ENCODE data around the gene EPHA8. TPM values are rescaled to one million over a fixed set of nuclear protein-coding genes. Genes with fewer than 3 reads are reported as not detected.

Gene EPHA8
- total RNA-seq, 2 experiments from 2014 or later: not detected

- CTCF ChIA-PET: no interaction called here
- H3K4me1 Mint-ChIP-seq: no peaks in the 10 kb centered on the region
- ATAC-seq (no peak), DNase-seq (no peak)
- H3K4me3 Mint-ChIP-seq: no peak overlapping the region
- no peaks in the 10 kb centered on the region for H3K27me3 Mint-ChIP-seq
- H3K9me3 Mint-ChIP-seq (ENCODE audit: low read depth): no peaks in the 10 kb centered on the region
- H3K36me3 Mint-ChIP-seq: peaks cover 3% of the 10 kb centered on the region
- H3K27ac Mint-ChIP-seq: no peak overlapping the region
These were observed 35.6 kb upstream of the EPHA8 start for GRCh38 chr1:22527555-22528296.

GRCh38 chr1:22528451-22528850, 34.8 kb upstream of the EPHA8 start:
- H3K4me1 Mint-ChIP-seq: no peaks in the 10 kb centered on the region
- H3K27me3 Mint-ChIP-seq: no peaks in the 10 kb centered on the region
- no peak for ATAC-seq
- H3K36me3 Mint-ChIP-seq: peaks cover 3% of the 10 kb centered on the region
- no peak overlapping the region for H3K4me3 Mint-ChIP-seq
- no peak overlapping the region for H3K27ac Mint-ChIP-seq
- no peaks in the 10 kb centered on the region for H3K9me3 Mint-ChIP-seq (ENCODE audit: low read depth)
- CTCF ChIA-PET: no interaction called here
- no peak for DNase-seq

GRCh38 chr1:22529901-22530621, 33.2 kb upstream of the EPHA8 start:
- Mint-ChIP-seq H3K4me1 (no peaks in the 10 kb centered on the region), H3K27me3 (no peaks in the 10 kb centered on the region), H3K4me3 (no peak overlapping the region), H3K27ac (no peak overlapping the region), H3K9me3 (ENCODE audit: low read depth) (no peaks in the 10 kb centered on the region), H3K36me3 (no peaks in the 10 kb centered on the region)
- ATAC-seq (no peak), DNase-seq (no peak)
- CTCF ChIA-PET: no interaction called here

GRCh38 chr1:22530715-22531114, 32.6 kb upstream of the EPHA8 start:
- DNase-seq (no peak), ATAC-seq (no peak)
- CTCF ChIA-PET: no interaction called here
- H3K27ac Mint-ChIP-seq: no peak overlapping the region
- no peaks in the 10 kb centered on the region for H3K9me3 Mint-ChIP-seq (ENCODE audit: low read depth)
- H3K4me3 Mint-ChIP-seq: no peak overlapping the region
- no peaks in the 10 kb centered on the region for H3K27me3 Mint-ChIP-seq
- H3K36me3 Mint-ChIP-seq: no peaks in the 10 kb centered on the region
- no peaks in the 10 kb centered on the region for H3K4me1 Mint-ChIP-seq

GRCh38 chr1:22531251-22531650, 32.0 kb upstream of the EPHA8 start:
- Mint-ChIP-seq H3K4me3 (no peak overlapping the region), H3K9me3 (ENCODE audit: low read depth) (no peaks in the 10 kb centered on the region), H3K36me3 (no peaks in the 10 kb centered on the region), H3K27ac (no peak overlapping the region), H3K4me1 (no peaks in the 10 kb centered on the region), H3K27me3 (no peaks in the 10 kb centered on the region)
- no peak for ATAC-seq
- no peak for DNase-seq
- CTCF ChIA-PET: interaction anchor here (0.5 kb wide), 1 partner anchor 97 kb away, joined by 3 read pairs; no protein-coding TSS in a partner anchor

- CTCF ChIA-PET: no interaction called here
- no peak overlapping the region for H3K4me3 Mint-ChIP-seq
- H3K36me3 Mint-ChIP-seq: no peaks in the 10 kb centered on the region
- DNase-seq (no peak), ATAC-seq (no peak)
- no peaks in the 10 kb centered on the region for H3K9me3 Mint-ChIP-seq (ENCODE audit: low read depth)
- no peaks in the 10 kb centered on the region for H3K4me1 Mint-ChIP-seq
- no peaks in the 10 kb centered on the region for H3K27me3 Mint-ChIP-seq
- H3K27ac Mint-ChIP-seq: no peak overlapping the region
These were observed 29.9 kb upstream of the EPHA8 start for GRCh38 chr1:22533244-22533895.

- DNase-seq: no peak
- Mint-ChIP-seq H3K9me3 (ENCODE audit: low read depth) (no peaks in the 10 kb centered on the region), H3K27me3 (no peaks in the 10 kb centered on the region), H3K27ac (no peak overlapping the region), H3K4me1 (peaks cover 7% of the 10 kb centered on the region), H3K4me3 (no peak overlapping the region), H3K36me3 (no peaks in the 10 kb centered on the region)
- no peak for ATAC-seq
- CTCF ChIA-PET: no interaction called here
These were observed 28.3 kb upstream of the EPHA8 start for GRCh38 chr1:22534951-22535350.

- ATAC-seq (no peak), DNase-seq (no peak)
- no peaks in the 10 kb centered on the region for H3K9me3 Mint-ChIP-seq (ENCODE audit: low read depth)
- CTCF ChIA-PET: no interaction called here
- no peaks in the 10 kb centered on the region for H3K36me3 Mint-ChIP-seq
- no peaks in the 10 kb centered on the region for H3K27me3 Mint-ChIP-seq
- H3K4me1 Mint-ChIP-seq: peaks cover 8% of the 10 kb centered on the region
- no peak overlapping the region for H3K4me3 Mint-ChIP-seq
- H3K27ac Mint-ChIP-seq: no peak overlapping the region
These were observed 27.9 kb upstream of the EPHA8 start for GRCh38 chr1:22535399-22535798.

- H3K27ac Mint-ChIP-seq: no peak overlapping the region
- peaks cover 8% of the 10 kb centered on the region for H3K4me1 Mint-ChIP-seq
- no peaks in the 10 kb centered on the region for H3K9me3 Mint-ChIP-seq (ENCODE audit: low read depth)
- DNase-seq (no peak), ATAC-seq (no peak)
- H3K36me3 Mint-ChIP-seq: no peaks in the 10 kb centered on the region
- H3K27me3 Mint-ChIP-seq: no peaks in the 10 kb centered on the region
- H3K4me3 Mint-ChIP-seq: no peak overlapping the region
- CTCF ChIA-PET: no interaction called here
These were observed 26.8 kb upstream of the EPHA8 start for GRCh38 chr1:22536506-22536905.

- DNase-seq: no peak
- Mint-ChIP-seq H3K27me3 (no peaks in the 10 kb centered on the region), H3K27ac (no peak overlapping the region), H3K4me3 (no peak overlapping the region), H3K36me3 (no peaks in the 10 kb centered on the region), H3K4me1 (peaks cover 8% of the 10 kb centered on the region), H3K9me3 (ENCODE audit: low read depth) (no peaks in the 10 kb centered on the region)
- no peak for ATAC-seq
- CTCF ChIA-PET: no interaction called here
These were observed 25.7 kb upstream of the EPHA8 start for GRCh38 chr1:22537441-22538139.

GRCh38 chr1:22539510-22540118, 23.7 kb upstream of the EPHA8 start:
- peaks cover 8% of the 10 kb centered on the region for H3K4me1 Mint-ChIP-seq
- CTCF ChIA-PET: no interaction called here
- DNase-seq (no peak), ATAC-seq (no peak)
- H3K36me3 Mint-ChIP-seq: no peaks in the 10 kb centered on the region
- H3K27me3 Mint-ChIP-seq: no peaks in the 10 kb centered on the region
- no peak overlapping the region for H3K4me3 Mint-ChIP-seq
- H3K9me3 Mint-ChIP-seq (ENCODE audit: low read depth): no peaks in the 10 kb centered on the region
- no peak overlapping the region for H3K27ac Mint-ChIP-seq

- Mint-ChIP-seq H3K9me3 (ENCODE audit: low read depth) (no peaks in the 10 kb centered on the region), H3K36me3 (no peaks in the 10 kb centered on the region), H3K4me1 (peaks cover 8% of the 10 kb centered on the region), H3K4me3 (no peak overlapping the region), H3K27me3 (no peaks in the 10 kb centered on the region), H3K27ac (no peak overlapping the region)
- CTCF ChIA-PET: no interaction called here
- ATAC-seq (no peak), DNase-seq (no peak)
These were observed 23.0 kb upstream of the EPHA8 start for GRCh38 chr1:22540337-22540736.

GRCh38 chr1:22542886-22543285, 20.4 kb upstream of the EPHA8 start:
- CTCF ChIA-PET: no interaction called here
- DNase-seq: no peak
- no peaks in the 10 kb centered on the region for H3K36me3 Mint-ChIP-seq
- no peaks in the 10 kb centered on the region for H3K9me3 Mint-ChIP-seq (ENCODE audit: low read depth)
- no peak overlapping the region for H3K27ac Mint-ChIP-seq
- no peak overlapping the region for H3K4me3 Mint-ChIP-seq
- H3K27me3 Mint-ChIP-seq: peaks cover 12% of the 10 kb centered on the region
- H3K4me1 Mint-ChIP-seq: peaks cover 8% of the 10 kb centered on the region
- no peak for ATAC-seq
